ENCODE data around the gene ANKRD36C.
"Not testable (repeated sequence)": the region's sequence is repeated elsewhere in the genome, so short reads cannot be mapped to it uniquely, and the experiment has no call there.

DNA sequence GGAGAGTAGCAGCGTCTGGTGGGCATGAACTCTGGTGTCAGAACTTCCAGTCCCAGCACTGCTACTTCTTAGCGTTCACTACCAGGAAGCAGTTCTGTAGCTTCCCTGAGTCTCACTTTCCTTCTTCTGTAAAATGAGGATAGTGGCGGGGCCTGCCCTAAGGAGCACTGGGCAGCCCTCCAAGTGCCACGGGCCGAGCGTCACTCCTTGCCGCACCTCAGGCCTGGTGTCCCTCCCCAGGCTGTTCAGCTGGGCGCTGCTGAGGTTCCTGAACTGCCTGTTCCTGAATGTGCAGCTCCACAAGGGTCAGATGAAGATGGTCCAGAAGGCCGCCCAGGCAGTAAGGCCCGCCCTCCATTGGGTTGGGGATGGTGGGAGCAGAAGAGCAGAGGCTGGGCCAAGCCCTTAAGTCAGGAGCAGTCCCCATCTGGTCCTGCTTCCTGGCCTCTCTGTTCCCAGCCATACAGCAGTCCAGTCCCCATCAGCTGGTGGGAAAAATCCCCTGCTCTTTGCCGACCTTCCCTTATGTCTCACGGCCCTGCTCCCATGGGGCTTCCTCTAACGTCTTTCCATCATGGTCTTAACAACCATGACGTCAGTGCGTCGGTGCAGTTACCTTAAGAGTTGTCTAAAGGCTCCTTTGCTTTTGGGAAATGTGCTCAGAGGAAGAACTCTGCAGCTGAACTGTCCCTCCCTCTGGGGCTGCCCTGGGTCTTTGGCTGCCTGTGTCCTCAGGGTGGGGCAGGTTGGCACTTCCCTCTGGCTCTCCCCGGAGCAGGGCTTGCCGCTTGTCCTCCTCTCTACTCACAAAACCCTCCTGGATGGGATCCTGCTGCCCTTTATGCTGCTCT lies 195.2 kb downstream of the ANKRD36C start:
- not testable (repeated sequence) for TF ChIP-seq GATA2 (CRISPR knock-in tag; IDR thresholded peaks at IDR 0.05); POLR2A (conservative IDR thresholded peaks at IDR 0.05); CTCF (IDR thresholded peaks at IDR 0.05 in 2 of 3, conservative IDR thresholded peaks at IDR 0.05 in 1 of 3; ENCODE audit: insufficient read depth in 2 of 3, low read depth in 1 of 3, low read length in 3 of 3); SPI1 (IDR thresholded peaks at IDR 0.05; ENCODE audit: borderline replicate concordance, low read depth, low read length); ERF (CRISPR knock-in tag; IDR thresholded peaks at IDR 0.05); C11orf30 (IDR thresholded peaks at IDR 0.05; ENCODE audit: low read depth); DPF2 (IDR thresholded peaks at IDR 0.05); TAF15 (IDR thresholded peaks at IDR 0.05; ENCODE audit: low read depth, low read length); EZH2 (IDR thresholded peaks at IDR 0.05; ENCODE audit: borderline replicate concordance, low read depth, low read length); SIRT6 (IDR thresholded peaks at IDR 0.05; ENCODE audit: low read depth, low read length); FOXM1 (IDR thresholded peaks at IDR 0.05; ENCODE audit: low read depth); FOXM1 (CRISPR knock-in tag; IDR thresholded peaks at IDR 0.05; ENCODE audit: low read depth)

Data from K562 (cell line).